ENCODE data around the gene ACADSB.

Gene ACADSB

GRCh38 chr10:123101872-123102271, 93.1 kb downstream of the ACADSB start:
- DNase-seq (ENCODE audit: low read depth): no peak

GRCh38 chr10:123102673-123103072, 93.9 kb downstream of the ACADSB start:
- DNase-seq (ENCODE audit: low read depth): no peak

- no peak for DNase-seq (ENCODE audit: low read depth)
These were observed 95.1 kb downstream of the ACADSB start for GRCh38 chr10:123103944-123104343.

All from activated T-helper 1 cell treated with Interleukin-2 at 50 U/mL for 16 hours (primary cell).